Left renal pelvis (tissue), 4 donors: ENCODE data around the gene ZNF320. TPM values are rescaled to one million over a fixed set of nuclear protein-coding genes. Genes with fewer than 3 reads are reported as not detected.

Experiments used
- polyA plus RNA-seq, 4 donors: library from polyadenylated mRNA; unstranded; fragments of 120-200 nt; gene quantifications; one replicate each; pipeline ENCODE4 v1.2.1, GENCODE V29; 2013; ENCODE audit not compliant: insufficient read length in 4 of 4

The ZNF320 gene
- polyA plus RNA-seq, 4 donors = 13.0 to 44.0 (median 24.2) TPM

Other genes starting within 250 kb of the ZNF320 start
- gene ZNF611, start 162.6 kb downstream of the ZNF320 start, polyA plus RNA-seq = 10 to 100 TPM in 3 of 4 donors, 1 to 10 TPM in 1; 9.0 to 22.4 (median 18.9) TPM
- gene ZNF600, start 110.8 kb downstream of the ZNF320 start, polyA plus RNA-seq = 10 to 100 TPM in 1 of 4 donors, 1 to 10 TPM in 3; 4.5 to 10.3 (median 8.0) TPM
- gene ZNF28, start 76.0 kb downstream of the ZNF320 start, polyA plus RNA-seq = 10 to 100 TPM; 13.6 to 24.7 (median 21.8) TPM
- 10 to 100 TPM; 19.7 to 43.0 (median 37.5) TPM for gene ZNF468, start 40.0 kb downstream of the ZNF320 start, polyA plus RNA-seq
- 10 to 100 TPM in 3 of 4 donors, 1 to 10 TPM in 1; 3.6 to 17.5 (median 13.9) TPM for gene ZNF888, start 25.8 kb upstream of the ZNF320 start, polyA plus RNA-seq
- gene ZNF816, start 65.2 kb upstream of the ZNF320 start, polyA plus RNA-seq = 10 to 100 TPM in 3 of 4 donors, 1 to 10 TPM in 1; 8.0 to 19.4 (median 15.2) TPM
- under 1 TPM in 2 of 4 donors, not detected in 2; 0.16 to 0.18 TPM for gene ERVV-1, start 116.3 kb upstream of the ZNF320 start, polyA plus RNA-seq
- gene ERVV-2, start 147.1 kb upstream of the ZNF320 start, polyA plus RNA-seq = under 1 TPM in 1 of 4 donors, not detected in 3; 0.20 TPM
- gene ZNF160, start 205.8 kb upstream of the ZNF320 start, polyA plus RNA-seq = 10 to 100 TPM; 29.1 to 65.9 (median 44.3) TPM
- gene ZNF415, start 235.3 kb upstream of the ZNF320 start, polyA plus RNA-seq = 10 to 100 TPM; 21.1 to 25.7 (median 21.6) TPM